ENCODE data around the gene PPP1R14C.

Gene PPP1R14C

DNA sequence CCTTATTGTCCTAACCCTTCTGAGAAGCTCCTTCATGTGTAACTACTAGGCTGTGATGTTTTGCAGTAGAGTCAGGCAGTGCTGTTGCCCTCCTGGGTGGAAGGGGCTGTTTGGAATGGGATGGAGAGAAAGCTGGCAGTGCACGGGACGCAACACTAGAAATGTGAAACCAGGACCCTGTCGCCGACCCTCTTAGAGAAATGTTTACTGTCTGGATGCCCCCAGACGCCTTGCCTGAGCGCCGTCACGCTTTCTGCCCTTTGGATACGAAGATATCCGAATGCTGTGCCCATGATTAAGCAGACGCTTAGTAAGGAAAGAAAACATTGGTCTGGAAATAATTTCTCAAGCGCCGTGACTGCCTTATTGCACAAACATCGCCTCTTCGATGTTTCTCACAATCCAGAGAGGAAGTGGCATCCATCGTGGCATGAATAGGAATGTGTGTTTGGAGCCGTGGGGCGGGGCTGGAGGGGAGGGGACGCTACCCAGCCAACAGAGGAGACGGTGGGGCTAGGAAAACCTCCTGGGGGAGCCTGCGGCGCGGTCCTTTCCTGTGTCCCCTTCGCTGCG, 661 bp upstream of the PPP1R14C start:
- no peak for TF ChIP-seq ZNF70 (CRISPR knock-in tag; IDR thresholded peaks at IDR 0.05)
- TF ChIP-seq, protein P1, sequence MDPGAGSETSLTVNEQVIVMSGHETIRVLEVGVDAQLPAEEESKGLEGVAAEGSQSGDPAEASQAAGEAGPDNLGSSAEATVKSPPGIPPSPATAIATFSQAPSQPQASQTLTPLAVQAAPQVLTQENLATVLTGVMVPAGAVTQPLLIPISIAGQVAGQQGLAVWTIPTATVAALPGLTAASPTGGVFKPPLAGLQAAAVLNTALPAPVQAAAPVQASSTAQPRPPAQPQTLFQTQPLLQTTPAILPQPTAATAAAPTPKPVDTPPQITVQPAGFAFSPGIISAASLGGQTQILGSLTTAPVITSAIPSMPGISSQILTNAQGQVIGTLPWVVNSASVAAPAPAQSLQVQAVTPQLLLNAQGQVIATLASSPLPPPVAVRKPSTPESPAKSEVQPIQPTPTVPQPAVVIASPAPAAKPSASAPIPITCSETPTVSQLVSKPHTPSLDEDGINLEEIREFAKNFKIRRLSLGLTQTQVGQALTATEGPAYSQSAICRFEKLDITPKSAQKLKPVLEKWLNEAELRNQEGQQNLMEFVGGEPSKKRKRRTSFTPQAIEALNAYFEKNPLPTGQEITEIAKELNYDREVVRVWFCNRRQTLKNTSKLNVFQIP (CRISPR knock-in tag; IDR thresholded peaks at IDR 0.05; ENCODE audit: borderline replicate concordance, low read depth): no peak
- TF ChIP-seq ZFP30 (CRISPR knock-in tag; IDR thresholded peaks at IDR 0.05): no peak
- TF ChIP-seq PPARA (CRISPR knock-in tag; IDR thresholded peaks at IDR 0.05; ENCODE audit: borderline replicate concordance): no peak
- no peak; the same call in 2 of the 3 replicates for ATAC-seq

DNA sequence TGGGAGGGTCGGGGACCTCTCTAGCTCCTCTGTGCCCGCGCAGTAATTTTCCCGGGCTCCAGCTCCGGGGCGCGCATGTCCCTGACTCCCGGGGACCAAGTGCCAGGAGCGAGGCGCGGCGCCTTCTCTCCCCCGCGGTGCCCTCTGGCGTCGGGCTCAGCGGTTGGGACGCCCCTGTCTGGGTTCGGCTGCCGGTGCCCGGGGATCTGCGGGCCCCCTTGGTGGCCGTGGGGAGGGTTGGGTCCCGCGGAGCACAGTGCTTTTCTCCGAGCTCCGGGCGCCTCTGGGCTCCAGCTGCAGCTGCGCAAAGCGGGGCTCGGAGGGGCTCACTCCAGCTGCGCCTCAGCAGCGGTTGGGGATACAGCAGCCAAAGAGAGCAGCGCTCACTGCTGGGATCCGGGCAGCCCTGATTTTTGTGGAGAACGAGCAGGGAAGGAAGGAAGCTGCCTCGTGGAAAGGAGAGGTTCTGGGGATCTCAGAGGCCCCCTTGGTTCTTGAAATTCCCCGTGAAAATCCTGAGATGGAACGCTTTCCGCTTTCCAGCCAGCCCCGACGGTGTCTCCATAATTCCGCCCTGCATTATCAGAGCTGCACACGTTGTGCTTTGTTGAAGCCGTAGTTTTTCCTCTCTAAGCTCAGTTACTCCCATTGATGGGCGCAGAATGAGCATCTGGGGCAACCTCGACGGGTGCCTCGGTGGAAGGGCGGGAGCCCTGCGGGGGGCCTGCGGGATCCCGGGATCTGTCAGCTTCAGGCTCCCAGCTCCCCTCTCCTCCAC, 861 bp downstream of the PPP1R14C start:
- TF ChIP-seq, protein P2, sequence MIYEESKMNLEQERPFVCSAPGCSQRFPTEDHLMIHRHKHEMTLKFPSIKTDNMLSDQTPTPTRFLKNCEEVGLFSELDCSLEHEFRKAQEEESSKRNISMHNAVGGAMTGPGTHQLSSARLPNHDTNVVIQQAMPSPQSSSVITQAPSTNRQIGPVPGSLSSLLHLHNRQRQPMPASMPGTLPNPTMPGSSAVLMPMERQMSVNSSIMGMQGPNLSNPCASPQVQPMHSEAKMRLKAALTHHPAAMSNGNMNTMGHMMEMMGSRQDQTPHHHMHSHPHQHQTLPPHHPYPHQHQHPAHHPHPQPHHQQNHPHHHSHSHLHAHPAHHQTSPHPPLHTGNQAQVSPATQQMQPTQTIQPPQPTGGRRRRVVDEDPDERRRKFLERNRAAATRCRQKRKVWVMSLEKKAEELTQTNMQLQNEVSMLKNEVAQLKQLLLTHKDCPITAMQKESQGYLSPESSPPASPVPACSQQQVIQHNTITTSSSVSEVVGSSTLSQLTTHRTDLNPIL (CRISPR knock-in tag; IDR thresholded peaks at IDR 0.05; ENCODE audit: low read depth): no peak
- TF ChIP-seq GLIS3 (CRISPR knock-in tag; IDR thresholded peaks at IDR 0.05): no peak
- TF ChIP-seq ISL1 (CRISPR knock-in tag; IDR thresholded peaks at IDR 0.05): no peak
- TF ChIP-seq ZNF565 (CRISPR knock-in tag; conservative IDR thresholded peaks at IDR 0.05; ENCODE audit: low read depth): no peak
- no peak for ATAC-seq

DNA sequence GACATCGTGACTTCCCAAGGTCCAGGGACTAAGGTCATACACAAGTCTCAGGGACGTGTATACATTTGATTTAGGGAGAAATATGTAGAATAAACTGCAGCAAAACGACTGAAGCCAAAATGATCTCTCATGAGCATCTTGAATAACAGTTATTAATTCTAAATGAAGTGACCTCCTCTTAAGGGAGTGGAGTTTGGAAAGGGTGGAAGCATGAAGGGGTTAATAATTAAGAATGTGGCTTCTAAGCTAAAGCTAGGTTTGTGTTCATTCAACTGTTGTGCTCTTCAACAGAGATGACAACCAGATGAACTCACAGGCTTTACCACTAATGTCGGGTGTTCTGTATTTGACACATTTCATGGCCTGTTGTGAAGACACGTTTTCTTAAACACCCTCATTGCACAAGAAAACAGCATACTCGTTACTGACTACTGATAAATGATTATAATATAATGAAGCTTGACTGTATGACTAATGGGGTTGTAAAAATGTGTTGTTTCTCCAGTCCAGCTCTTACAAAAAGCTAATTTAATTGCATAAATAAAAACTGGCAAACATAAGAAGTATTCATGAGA, 1.5 kb downstream of the PPP1R14C start:
- ATAC-seq: no peak
- no peak for TF ChIP-seq SNAI2 (CRISPR knock-in tag; IDR thresholded peaks at IDR 0.05)

DNA sequence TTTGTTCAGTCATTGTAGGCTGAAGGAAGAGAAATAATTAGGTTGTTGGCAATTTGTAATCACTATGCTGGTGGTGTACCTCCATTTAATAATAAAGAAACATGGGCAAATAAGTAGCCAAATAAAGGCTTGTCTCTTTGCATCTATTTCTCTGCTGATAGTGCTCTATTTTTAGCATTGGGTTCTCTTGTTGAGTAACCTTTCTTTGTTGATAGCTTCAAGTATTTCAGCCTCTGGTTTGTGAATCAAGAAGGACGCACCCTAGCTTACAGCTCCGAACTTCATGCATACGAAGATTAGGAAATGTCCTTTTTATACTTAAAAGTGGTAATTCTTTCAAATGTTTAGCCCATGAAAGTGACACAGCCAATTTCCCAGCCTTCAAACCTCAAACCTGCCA, 2.6 kb downstream of the PPP1R14C start:
- TF ChIP-seq, protein P3, sequence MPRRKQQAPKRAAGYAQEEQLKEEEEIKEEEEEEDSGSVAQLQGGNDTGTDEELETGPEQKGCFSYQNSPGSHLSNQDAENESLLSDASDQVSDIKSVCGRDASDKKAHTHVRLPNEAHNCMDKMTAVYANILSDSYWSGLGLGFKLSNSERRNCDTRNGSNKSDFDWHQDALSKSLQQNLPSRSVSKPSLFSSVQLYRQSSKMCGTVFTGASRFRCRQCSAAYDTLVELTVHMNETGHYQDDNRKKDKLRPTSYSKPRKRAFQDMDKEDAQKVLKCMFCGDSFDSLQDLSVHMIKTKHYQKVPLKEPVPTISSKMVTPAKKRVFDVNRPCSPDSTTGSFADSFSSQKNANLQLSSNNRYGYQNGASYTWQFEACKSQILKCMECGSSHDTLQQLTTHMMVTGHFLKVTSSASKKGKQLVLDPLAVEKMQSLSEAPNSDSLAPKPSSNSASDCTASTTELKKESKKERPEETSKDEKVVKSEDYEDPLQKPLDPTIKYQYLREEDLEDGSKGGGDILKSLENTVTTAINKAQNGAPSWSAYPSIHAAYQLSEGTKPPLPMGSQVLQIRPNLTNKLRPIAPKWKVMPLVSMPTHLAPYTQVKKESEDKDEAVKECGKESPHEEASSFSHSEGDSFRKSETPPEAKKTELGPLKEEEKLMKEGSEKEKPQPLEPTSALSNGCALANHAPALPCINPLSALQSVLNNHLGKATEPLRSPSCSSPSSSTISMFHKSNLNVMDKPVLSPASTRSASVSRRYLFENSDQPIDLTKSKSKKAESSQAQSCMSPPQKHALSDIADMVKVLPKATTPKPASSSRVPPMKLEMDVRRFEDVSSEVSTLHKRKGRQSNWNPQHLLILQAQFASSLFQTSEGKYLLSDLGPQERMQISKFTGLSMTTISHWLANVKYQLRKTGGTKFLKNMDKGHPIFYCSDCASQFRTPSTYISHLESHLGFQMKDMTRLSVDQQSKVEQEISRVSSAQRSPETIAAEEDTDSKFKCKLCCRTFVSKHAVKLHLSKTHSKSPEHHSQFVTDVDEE (CRISPR knock-in tag; IDR thresholded peaks at IDR 0.05): no peak
- no peak for TF ChIP-seq ISL1 (CRISPR knock-in tag; IDR thresholded peaks at IDR 0.05)
- no peak for TF ChIP-seq PPARA (CRISPR knock-in tag; IDR thresholded peaks at IDR 0.05; ENCODE audit: borderline replicate concordance)
- TF ChIP-seq ZNF8 (CRISPR knock-in tag; IDR thresholded peaks at IDR 0.05): no peak
- no peak for TF ChIP-seq ARNTL (CRISPR knock-in tag; IDR thresholded peaks at IDR 0.05; ENCODE audit: borderline replicate concordance, low read depth)
- no peak for TF ChIP-seq ZNF565 (CRISPR knock-in tag; conservative IDR thresholded peaks at IDR 0.05; ENCODE audit: low read depth)
- ATAC-seq: no peak

DNA sequence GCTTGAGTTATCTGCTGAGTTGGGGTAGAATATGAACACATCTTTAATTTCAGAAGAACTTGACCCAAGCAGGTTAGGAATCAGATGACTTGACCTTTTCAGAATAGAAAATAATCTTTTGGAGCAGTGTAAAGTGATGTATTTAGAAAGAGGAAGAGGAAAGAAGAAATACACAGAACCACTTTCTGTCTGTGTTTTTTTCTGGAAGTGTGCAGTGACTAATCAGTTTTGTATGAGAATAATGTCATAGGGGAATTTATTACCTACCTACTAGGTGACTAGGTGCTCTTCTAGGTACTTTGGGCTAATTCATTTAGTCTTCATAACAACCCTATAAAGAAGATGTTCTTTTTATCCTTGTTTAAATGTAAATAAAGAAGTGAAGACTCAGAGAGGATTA, 3.0 kb downstream of the PPP1R14C start:
- TF ChIP-seq ZNF70 (CRISPR knock-in tag; IDR thresholded peaks at IDR 0.05) (no peak), BACH2 (CRISPR knock-in tag; IDR thresholded peaks at IDR 0.05; ENCODE audit: borderline replicate concordance) (no peak), ZFP30 (CRISPR knock-in tag; IDR thresholded peaks at IDR 0.05) (no peak), ISL1 (CRISPR knock-in tag; IDR thresholded peaks at IDR 0.05) (no peak), OSR1 (CRISPR knock-in tag; IDR thresholded peaks at IDR 0.05) (no peak), TOX (CRISPR knock-in tag; IDR thresholded peaks at IDR 0.05; ENCODE audit: borderline replicate concordance) (no peak), PPARA (CRISPR knock-in tag; IDR thresholded peaks at IDR 0.05; ENCODE audit: borderline replicate concordance) (no peak), ESRRG (CRISPR knock-in tag; IDR thresholded peaks at IDR 0.05) (no peak), ZFP3 (CRISPR knock-in tag; IDR thresholded peaks at IDR 0.05) (no peak)
- TF ChIP-seq, protein P3 (CRISPR knock-in tag; IDR thresholded peaks at IDR 0.05): no peak
- TF ChIP-seq, protein P2 (CRISPR knock-in tag; IDR thresholded peaks at IDR 0.05; ENCODE audit: low read depth): no peak
- TF ChIP-seq, protein P1 (CRISPR knock-in tag; IDR thresholded peaks at IDR 0.05; ENCODE audit: borderline replicate concordance, low read depth): no peak
- no peak for ATAC-seq
